Measurements from ENCODE around the gene SLC7A6OS.
"Not testable (repeated sequence)": the region's sequence is repeated elsewhere in the genome, so short reads cannot be mapped to it uniquely, and the experiment has no call there.

SLC7A6OS gene

GRCh38 chr16:68297908-68298307 lies 12.8 kb downstream of the SLC7A6OS start:
- FAIRE-seq: no peak

GRCh38 chr16:68296693-68297092 lies 14.1 kb downstream of the SLC7A6OS start:
- no peak for FAIRE-seq

- no peak for FAIRE-seq
Measured at GRCh38 chr16:68296291-68296690, 14.5 kb downstream of the SLC7A6OS start.

GRCh38 chr16:68292425-68292824 lies 18.3 kb downstream of the SLC7A6OS start:
- FAIRE-seq: no peak

- FAIRE-seq: no peak
Measured at GRCh38 chr16:68291227-68291626, 19.5 kb downstream of the SLC7A6OS start.

GRCh38 chr16:68290450-68290849 lies 20.3 kb downstream of the SLC7A6OS start:
- FAIRE-seq: no peak

GRCh38 chr16:68289621-68290329 lies 21.0 kb downstream of the SLC7A6OS start:
- no peak for FAIRE-seq

GRCh38 chr16:68289202-68289601 lies 21.5 kb downstream of the SLC7A6OS start:
- no peak for FAIRE-seq

- not testable (repeated sequence) for FAIRE-seq
Measured at GRCh38 chr16:68288796-68289195, 21.9 kb downstream of the SLC7A6OS start.

GRCh38 chr16:68288252-68288650 lies 22.5 kb downstream of the SLC7A6OS start:
- FAIRE-seq: no peak

- no peak for FAIRE-seq
Measured at GRCh38 chr16:68287276-68288251, 23.2 kb downstream of the SLC7A6OS start.

- no peak for FAIRE-seq
Measured at GRCh38 chr16:68286153-68287074, 24.3 kb downstream of the SLC7A6OS start.

- FAIRE-seq: no peak
Measured at GRCh38 chr16:68285683-68286082, 25.1 kb downstream of the SLC7A6OS start.

GRCh38 chr16:68284847-68285246 lies 25.9 kb downstream of the SLC7A6OS start:
- FAIRE-seq: no peak

- FAIRE-seq: no peak
Measured at GRCh38 chr16:68283801-68284598, 26.7 kb downstream of the SLC7A6OS start.

GRCh38 chr16:68283346-68283745 lies 27.4 kb downstream of the SLC7A6OS start:
- FAIRE-seq: no peak

GRCh38 chr16:68282064-68282452 lies 28.7 kb downstream of the SLC7A6OS start:
- no peak for FAIRE-seq

- FAIRE-seq: no peak
Measured at GRCh38 chr16:68281368-68282063, 29.2 kb downstream of the SLC7A6OS start.

- no peak for FAIRE-seq
Measured at GRCh38 chr16:68279726-68280558, 30.8 kb downstream of the SLC7A6OS start.

- no peak for FAIRE-seq
Measured at GRCh38 chr16:68276223-68276622, 34.5 kb downstream of the SLC7A6OS start.
